ENCODE results near the gene EPB41L2. TPM values are rescaled to one million over a fixed set of nuclear protein-coding genes. Genes with fewer than 3 reads are reported as not detected.

The EPB41L2 gene
- total RNA-seq, 1 donor from 2014 or later, result 61.8 TPM

DNA sequence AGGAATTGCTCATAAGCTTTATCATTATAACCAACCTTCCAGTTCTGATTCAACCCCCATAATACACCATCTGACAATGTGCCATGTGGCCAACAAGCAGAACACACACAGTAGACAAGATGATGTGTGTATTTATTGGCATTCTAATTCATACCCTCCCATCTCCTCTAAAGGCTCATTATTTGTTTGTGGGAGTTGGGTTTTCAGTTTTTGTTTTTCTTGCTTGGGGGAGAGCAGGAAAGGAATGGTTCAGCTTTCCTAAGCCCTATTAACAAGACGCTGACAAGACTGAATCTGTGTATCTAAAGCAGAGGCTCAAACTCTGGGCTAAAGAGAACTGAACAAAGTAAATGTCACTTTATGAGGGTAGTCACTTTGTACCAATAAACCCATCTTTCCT lies 36.8 kb downstream of the EPB41L2 start:
- Mint-ChIP-seq H3K4me3 (no peak overlapping the region), H3K4me1 (peaks cover 9% of the 10 kb centered on the region), H3K9me3 (peaks cover 5% of the 10 kb centered on the region), H3K27me3 (ENCODE audit: insufficient read depth, low read depth) (no peaks in the 10 kb centered on the region), H3K27ac (no peak overlapping the region), H3K36me3 (peaks cover 5% of the 10 kb centered on the region)
- Histone ChIP-seq H4K20me1 (ENCODE audit: low read depth) (no peaks in the 10 kb centered on the region), H3K4me2 (no peak overlapping the region), H3K9me3 (ENCODE audit: low read depth) (no peaks in the 10 kb centered on the region), H3K4me1 (peaks cover 16% of the 10 kb centered on the region), H3F3A (ENCODE audit: low read depth) (peaks cover 7% of the 10 kb centered on the region), H3K4me3 (no peak overlapping the region), H3K9ac (no peak overlapping the region), H3K79me2 (ENCODE audit: low read depth) (peaks cover 31% of the 10 kb centered on the region), H2AFZ (replicated peaks) (no peak overlapping the region), H3K36me3 (no peaks in the 10 kb centered on the region), H3K27me3 (no peaks in the 10 kb centered on the region), H3K27ac (no peak overlapping the region)
- TF ChIP-seq EZH2 (IDR thresholded peaks at IDR 0.05) (no peak), EZH2phosphoT487 (IDR thresholded peaks at IDR 0.05) (no peak)
- TF ChIP-seq, protein P1, sequence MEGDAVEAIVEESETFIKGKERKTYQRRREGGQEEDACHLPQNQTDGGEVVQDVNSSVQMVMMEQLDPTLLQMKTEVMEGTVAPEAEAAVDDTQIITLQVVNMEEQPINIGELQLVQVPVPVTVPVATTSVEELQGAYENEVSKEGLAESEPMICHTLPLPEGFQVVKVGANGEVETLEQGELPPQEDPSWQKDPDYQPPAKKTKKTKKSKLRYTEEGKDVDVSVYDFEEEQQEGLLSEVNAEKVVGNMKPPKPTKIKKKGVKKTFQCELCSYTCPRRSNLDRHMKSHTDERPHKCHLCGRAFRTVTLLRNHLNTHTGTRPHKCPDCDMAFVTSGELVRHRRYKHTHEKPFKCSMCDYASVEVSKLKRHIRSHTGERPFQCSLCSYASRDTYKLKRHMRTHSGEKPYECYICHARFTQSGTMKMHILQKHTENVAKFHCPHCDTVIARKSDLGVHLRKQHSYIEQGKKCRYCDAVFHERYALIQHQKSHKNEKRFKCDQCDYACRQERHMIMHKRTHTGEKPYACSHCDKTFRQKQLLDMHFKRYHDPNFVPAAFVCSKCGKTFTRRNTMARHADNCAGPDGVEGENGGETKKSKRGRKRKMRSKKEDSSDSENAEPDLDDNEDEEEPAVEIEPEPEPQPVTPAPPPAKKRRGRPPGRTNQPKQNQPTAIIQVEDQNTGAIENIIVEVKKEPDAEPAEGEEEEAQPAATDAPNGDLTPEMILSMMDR (IDR thresholded peaks at IDR 0.05), result no peak
- DNase-seq (ENCODE audit: low spot score), result no peak

DNA sequence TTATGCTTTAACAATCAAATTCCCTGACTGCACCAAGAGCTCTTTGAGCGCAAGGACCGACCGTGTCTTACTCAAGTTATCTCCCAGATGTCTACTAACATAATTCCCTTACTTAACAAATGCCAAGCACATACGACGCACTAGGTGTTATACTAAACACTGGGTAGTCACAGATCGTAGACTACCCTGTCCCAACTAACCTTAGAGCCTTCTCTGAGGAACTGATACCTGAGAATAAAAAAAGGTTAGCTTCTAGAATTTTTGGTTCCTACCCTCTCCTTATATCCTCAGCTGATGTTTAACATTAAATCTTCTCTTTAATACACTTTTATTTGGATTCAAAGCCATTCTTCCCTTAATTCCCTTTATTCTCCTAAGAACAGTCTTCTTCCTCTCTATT lies 38.5 kb downstream of the EPB41L2 start:
- Histone ChIP-seq H3K79me2 (ENCODE audit: low read depth) (peaks cover 23% of the 10 kb centered on the region), H3K27me3 (no peaks in the 10 kb centered on the region), H3K4me3 (no peak overlapping the region), H3K4me1 (peaks cover 3% of the 10 kb centered on the region), H3K9ac (no peak overlapping the region), H3K4me2 (no peak overlapping the region), H2AFZ (replicated peaks) (no peak overlapping the region), H3K27ac (no peak overlapping the region), H4K20me1 (ENCODE audit: low read depth) (no peaks in the 10 kb centered on the region), H3K36me3 (no peaks in the 10 kb centered on the region), H3F3A (ENCODE audit: low read depth) (no peaks in the 10 kb centered on the region), H3K9me3 (ENCODE audit: low read depth) (no peaks in the 10 kb centered on the region)
- Mint-ChIP-seq H3K27ac (no peak overlapping the region), H3K9me3 (peaks cover 5% of the 10 kb centered on the region), H3K4me1 (peaks cover 2% of the 10 kb centered on the region), H3K27me3 (ENCODE audit: insufficient read depth, low read depth) (no peaks in the 10 kb centered on the region), H3K36me3 (peaks cover 9% of the 10 kb centered on the region), H3K4me3 (no peak overlapping the region)
- DNase-seq (ENCODE audit: low spot score), result no peak
- TF ChIP-seq EZH2 (IDR thresholded peaks at IDR 0.05) (no peak), EZH2phosphoT487 (IDR thresholded peaks at IDR 0.05) (no peak)
- TF ChIP-seq, protein P1 (IDR thresholded peaks at IDR 0.05), result no peak

DNA sequence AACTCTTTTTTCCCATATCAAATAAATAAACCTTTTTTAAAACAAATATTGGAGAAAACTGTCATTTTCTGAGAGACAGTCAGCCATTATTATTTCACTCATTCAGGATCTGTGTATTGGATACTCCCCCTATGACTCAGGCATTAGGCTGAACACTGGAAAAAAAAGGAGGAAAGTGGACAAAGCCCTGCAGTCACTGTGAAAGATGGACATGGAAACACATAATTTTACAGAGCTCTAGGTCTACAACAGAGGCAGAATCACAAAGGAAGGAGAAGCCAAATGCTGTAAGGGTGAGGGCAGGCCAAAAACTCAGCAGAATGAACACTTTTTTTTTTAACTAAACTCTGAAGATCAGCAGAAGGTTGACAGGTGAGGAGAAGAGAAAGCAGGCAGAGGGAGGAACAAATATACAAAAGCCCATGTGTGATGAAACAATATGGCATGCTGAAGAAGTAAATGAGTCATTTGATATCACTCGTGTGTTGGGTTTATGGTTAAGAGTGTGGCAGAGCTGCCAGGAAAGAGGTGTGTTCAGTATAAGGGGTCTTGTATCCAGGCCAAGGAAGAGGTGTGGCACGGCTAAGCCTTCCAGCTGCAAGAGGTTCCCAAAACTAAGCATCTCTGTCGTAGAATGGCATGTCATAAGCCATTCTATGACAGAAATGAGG lies 39.1 kb downstream of the EPB41L2 start:
- Mint-ChIP-seq H3K27ac (no peak overlapping the region), H3K4me1 (no peaks in the 10 kb centered on the region), H3K9me3 (peaks cover 5% of the 10 kb centered on the region), H3K27me3 (ENCODE audit: insufficient read depth, low read depth) (no peaks in the 10 kb centered on the region), H3K4me3 (no peak overlapping the region), H3K36me3 (peaks cover 9% of the 10 kb centered on the region)
- Histone ChIP-seq H3K27ac (no peak overlapping the region), H3K27me3 (no peaks in the 10 kb centered on the region), H3F3A (ENCODE audit: low read depth) (no peaks in the 10 kb centered on the region), H3K4me2 (no peak overlapping the region), H3K4me1 (no peaks in the 10 kb centered on the region), H3K79me2 (ENCODE audit: low read depth) (peaks cover 21% of the 10 kb centered on the region), H2AFZ (replicated peaks) (no peak overlapping the region), H3K9me3 (ENCODE audit: low read depth) (no peaks in the 10 kb centered on the region), H3K4me3 (no peak overlapping the region), H3K36me3 (no peaks in the 10 kb centered on the region), H4K20me1 (ENCODE audit: low read depth) (no peaks in the 10 kb centered on the region), H3K9ac (no peak overlapping the region)
- TF ChIP-seq EZH2phosphoT487 (IDR thresholded peaks at IDR 0.05), result no peak
- no peak for TF ChIP-seq EZH2 (IDR thresholded peaks at IDR 0.05)
- TF ChIP-seq, protein P1 (IDR thresholded peaks at IDR 0.05), result no peak
- DNase-seq (ENCODE audit: low spot score), result no peak
